Psoas muscle (tissue), 8 donors: ENCODE results near the gene DUSP15. TPM values are rescaled to one million over a fixed set of nuclear protein-coding genes. Genes with fewer than 3 reads are reported as not detected.

Source experiments
- ATAC-seq, 4 donors: fragments of 200-7000 bp; cut with Tn5 transposase; one replicate each; pipeline ENCODE4 v1.9.1; 2020; ENCODE audit warnings: moderate library complexity in 3 of 4, mild to moderate bottlenecking in 2 of 4
- DNase-seq, 2 donors: peaks; one replicate each; pipeline ENCODE4 v3.0.0-alpha.2; 2020
- H3K27ac ChIP-seq: fragments of 200-600 bp; one replicate; pipeline ENCODE4 v1.8.0; 2022
- H3K27me3 ChIP-seq, 3 donors: fragments of 200-600 bp in 1 of 3; one replicate each; pipeline versions ENCODE4 v1.6.1 to v1.8.0; 2013 to 2022; ENCODE audit warnings: low read length in 2 of 3, mild to moderate bottlenecking in 2 of 3, moderate library complexity in 1 of 3; ENCODE audit not compliant: insufficient read depth in 3 of 3
- H3K36me3 ChIP-seq, 2 donors: fragments of 200-600 bp in 1 of 2; one replicate each; pipeline versions ENCODE4 v1.6.1 to v1.8.0; 2013 to 2022; ENCODE audit warnings: low read depth in 1 of 2, mild to moderate bottlenecking in 1 of 2, moderate library complexity in 1 of 2; ENCODE audit not compliant: insufficient read depth in 1 of 2
- H3K4me1 ChIP-seq: fragments of 200-600 bp; one replicate; pipeline ENCODE4 v1.8.0; 2022
- H3K4me3 ChIP-seq: fragments of 200-600 bp; one replicate; pipeline ENCODE4 v1.8.0; 2022; ENCODE audit warnings: mild to moderate bottlenecking
- H3K9me3 ChIP-seq: fragments of 200-600 bp; one replicate; pipeline ENCODE4 v1.8.0; 2022
- WGBS, 3 donors: extraction: QIAGEN DNeasy Blood & Tissue Kit; methylation state at CpG; one replicate each; pipeline versions ENCODE4 v1.1.6 to v1.1.7; 2013; 5-methylcytosine and 5-hydroxymethylcytosine counted together
- intact Hi-C, 2 donors: fragments of 100-400 bp; cut with DNase I; formaldehyde crosslinking; loops; one replicate each; pipeline versions ENCODE4 v1.11.0 to v1.14.2; 2022
- polyA plus RNA-seq, 3 donors: library from polyadenylated mRNA; stranded (reverse); fragments of 200-250 nt; gene quantifications; one replicate each; pipeline ENCODE4 v1.2.3, GENCODE V29; 2013
- total RNA-seq, 4 donors: library from RNA; stranded (reverse); fragmentation: NEBNext Ultra II Directional in 2 of 4; extraction: Animal tissue kit (Norgen Biotek cat#: 25700) in 2 of 4; gene quantifications; one replicate each; pipeline versions ENCODE4 v1.2.1 to v1.2.4, GENCODE V29; 2021 to 2023
- TF ChIP-seq, protein P1 (sequence below): fragments of 200-600 bp; IDR thresholded peaks from one replicate; pipeline ENCODE4 v1.8.0; 2022; ENCODE audit warnings: antibody characterized with exemption
- donor health status: healthy with polysubstance abuse.
- donor health status: DM: no; HTN: no; CAD: no; lungs with moderate emphysema.
- donor health status: Bipolar disorder and iron deficiency.
- donor health status: healthy.
- donor health status: DM: yes; HTN: yes; CAD: no.
- donor health status: DM: no; HTN: no; CAD: no.
- donor health status: DM: no; HTN: no; CAD: no.
- donor health status: DM: yes; HTN: yes; CAD: no.

Gene DUSP15
- total and polyA plus RNA-seq, 7 donors = 0.04 to 0.51 (median 0.20) TPM; not detected in 3

DNA sequence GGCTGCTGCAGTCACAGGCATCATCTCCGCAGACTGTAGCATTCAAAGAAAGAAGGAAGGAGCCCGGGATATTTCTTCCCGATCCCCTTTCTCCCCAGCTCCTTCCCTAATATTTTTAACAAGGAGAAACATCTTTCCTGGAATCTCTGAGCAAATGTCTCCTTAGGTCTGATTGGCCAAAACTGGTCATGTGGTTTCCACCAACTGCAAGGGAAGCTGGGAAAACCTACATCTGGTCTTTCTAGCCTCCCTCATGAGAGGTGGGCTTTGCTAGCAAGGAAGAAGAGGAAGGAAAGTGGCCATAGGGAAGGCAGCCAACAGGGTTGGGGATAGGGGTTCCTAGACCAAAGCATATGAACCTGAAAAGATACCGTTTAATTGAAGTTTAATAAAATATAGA, 46.4 kb upstream of the DUSP15 start:
- no peaks in the 10 kb centered on the region for H3K27me3 ChIP-seq
- no peaks in the 10 kb centered on the region for H3K4me1 ChIP-seq
- TF ChIP-seq, protein P1, sequence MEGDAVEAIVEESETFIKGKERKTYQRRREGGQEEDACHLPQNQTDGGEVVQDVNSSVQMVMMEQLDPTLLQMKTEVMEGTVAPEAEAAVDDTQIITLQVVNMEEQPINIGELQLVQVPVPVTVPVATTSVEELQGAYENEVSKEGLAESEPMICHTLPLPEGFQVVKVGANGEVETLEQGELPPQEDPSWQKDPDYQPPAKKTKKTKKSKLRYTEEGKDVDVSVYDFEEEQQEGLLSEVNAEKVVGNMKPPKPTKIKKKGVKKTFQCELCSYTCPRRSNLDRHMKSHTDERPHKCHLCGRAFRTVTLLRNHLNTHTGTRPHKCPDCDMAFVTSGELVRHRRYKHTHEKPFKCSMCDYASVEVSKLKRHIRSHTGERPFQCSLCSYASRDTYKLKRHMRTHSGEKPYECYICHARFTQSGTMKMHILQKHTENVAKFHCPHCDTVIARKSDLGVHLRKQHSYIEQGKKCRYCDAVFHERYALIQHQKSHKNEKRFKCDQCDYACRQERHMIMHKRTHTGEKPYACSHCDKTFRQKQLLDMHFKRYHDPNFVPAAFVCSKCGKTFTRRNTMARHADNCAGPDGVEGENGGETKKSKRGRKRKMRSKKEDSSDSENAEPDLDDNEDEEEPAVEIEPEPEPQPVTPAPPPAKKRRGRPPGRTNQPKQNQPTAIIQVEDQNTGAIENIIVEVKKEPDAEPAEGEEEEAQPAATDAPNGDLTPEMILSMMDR = no peak
- H3K36me3 ChIP-seq = no peaks in the 10 kb centered on the region
- H3K9me3 ChIP-seq = no peaks in the 10 kb centered on the region
- H3K4me3 ChIP-seq = no peak overlapping the region
- DNase-seq (no peak), ATAC-seq (no peak)
- intact Hi-C loops = no loop called here
- WGBS, 3 donors = 89 to 94% (median 89%) methylated on average over 4 of the region's 4 CpGs
- no peak overlapping the region for H3K27ac ChIP-seq

DNA sequence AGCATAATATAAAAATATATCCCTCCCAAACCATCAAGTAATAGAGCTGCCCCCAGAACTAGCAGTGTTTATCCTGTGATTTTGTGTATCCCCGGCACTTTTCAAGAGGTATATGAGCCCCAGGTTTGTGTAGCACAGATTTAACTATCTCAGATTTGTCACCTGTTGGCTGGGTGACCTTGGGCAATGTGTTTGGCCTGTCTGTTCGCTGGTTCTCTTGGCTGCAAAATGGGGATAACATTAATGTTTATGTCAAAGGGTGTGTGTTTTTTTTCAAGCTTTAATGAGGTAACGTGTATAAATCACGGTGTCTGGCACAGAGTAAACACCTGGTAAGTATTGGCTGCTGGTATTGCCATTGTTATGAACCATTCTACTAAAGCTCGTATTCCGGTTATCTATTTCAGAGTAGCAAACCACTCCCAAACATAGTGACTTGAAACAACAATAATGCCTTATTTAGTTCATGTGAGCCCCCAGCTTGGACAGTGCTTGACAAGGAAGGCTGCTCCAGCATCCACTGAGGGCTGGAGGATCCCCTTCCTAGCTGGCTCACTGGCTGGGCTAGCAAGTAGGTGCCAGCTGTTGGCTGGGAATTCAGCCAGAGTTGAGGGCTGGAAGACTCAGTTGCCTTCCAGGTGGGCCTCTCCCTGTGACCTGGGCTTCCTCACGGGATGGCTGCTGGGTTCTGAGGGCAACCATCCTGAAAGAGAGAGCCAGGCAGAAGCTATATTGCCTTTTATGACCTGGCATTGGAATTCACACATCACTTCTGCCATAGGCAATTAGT, 45.4 kb upstream of the DUSP15 start:
- no peak for ATAC-seq

DNA sequence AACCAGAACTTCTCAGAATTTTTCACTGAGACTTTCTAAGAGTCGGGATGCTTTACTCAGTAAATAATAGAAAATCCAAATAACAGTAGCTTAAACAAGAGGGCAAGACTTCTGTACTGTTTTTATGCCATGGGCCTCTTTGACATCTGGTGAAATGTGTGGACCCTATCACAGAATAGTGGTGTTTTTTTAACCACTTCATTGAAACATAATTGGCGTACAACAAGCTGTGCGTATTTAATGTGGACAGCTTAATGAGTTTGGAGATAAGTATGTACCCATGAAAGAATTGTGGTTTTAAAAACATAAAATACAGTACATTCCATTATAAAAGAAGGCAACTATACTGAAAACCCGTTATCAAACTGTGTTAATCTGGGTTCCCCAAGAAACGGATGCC, 43.8 kb upstream of the DUSP15 start:
- no peaks in the 10 kb centered on the region for H3K36me3 ChIP-seq
- H3K4me1 ChIP-seq = no peaks in the 10 kb centered on the region
- TF ChIP-seq, protein P1 = no peak
- 78 to 81% (median 78%) methylated on average over 5 of the region's 5 CpGs for WGBS, 3 donors
- intact Hi-C loops = no loop called here
- H3K27me3 ChIP-seq = no peaks in the 10 kb centered on the region
- H3K4me3 ChIP-seq = no peak overlapping the region
- DNase-seq (no peak), ATAC-seq (no peak)
- H3K9me3 ChIP-seq = no peaks in the 10 kb centered on the region
- H3K27ac ChIP-seq = no peak overlapping the region

More for the DNA sequence above, 45.4 kb upstream of the DUSP15 start:
- Histone ChIP-seq H3K4me1 (no peaks in the 10 kb centered on the region), H3K36me3 (no peaks in the 10 kb centered on the region), H3K4me3 (no peak overlapping the region), H3K27ac (no peak overlapping the region), H3K9me3 (no peaks in the 10 kb centered on the region), H3K27me3 (no peaks in the 10 kb centered on the region)
- intact Hi-C loops = no loop called here
- WGBS, 3 donors = 68 to 71% (median 68%) methylated on average over 7 of the region's 7 CpGs
- TF ChIP-seq, protein P1 = no peak
- DNase-seq = no peak

DNA sequence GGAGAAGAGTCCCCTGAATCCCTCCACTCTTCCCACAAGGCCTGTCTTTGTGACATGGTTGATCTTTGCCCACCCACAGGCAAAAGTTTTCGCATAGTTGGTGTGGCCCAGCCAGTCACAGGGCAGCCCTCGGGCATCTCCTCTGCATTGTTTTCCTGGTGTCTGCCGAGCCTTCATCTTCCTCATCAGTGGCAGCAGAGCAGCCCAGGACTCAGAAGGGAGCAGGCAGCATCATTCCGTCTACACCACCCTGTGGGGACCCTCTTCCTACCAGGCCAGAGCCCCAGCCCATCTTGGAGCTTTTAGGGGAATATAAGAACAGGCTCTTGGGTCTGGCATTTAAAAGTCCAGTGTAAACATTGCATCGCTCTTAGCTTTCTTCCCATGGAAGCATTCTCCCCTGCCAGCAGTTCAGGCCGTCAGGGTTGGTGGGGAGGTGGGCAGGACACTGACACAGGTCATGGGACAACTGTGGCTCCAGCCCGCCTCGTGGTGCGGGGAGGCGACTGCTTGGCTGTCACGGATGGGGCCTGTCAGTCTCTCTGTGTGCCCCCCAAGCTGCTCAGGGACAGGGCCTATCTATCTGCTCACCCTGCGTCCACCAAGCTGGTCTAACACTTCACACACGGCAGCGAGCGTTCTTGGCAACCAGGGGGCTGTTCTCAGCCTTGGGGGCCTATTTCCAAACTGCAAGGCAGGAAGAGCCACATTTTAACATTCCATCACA, 43.3 kb upstream of the DUSP15 start:
- H3K27me3 ChIP-seq = no peaks in the 10 kb centered on the region
- DNase-seq (no peak), ATAC-seq (no peak)
- H3K4me3 ChIP-seq = no peak overlapping the region
- H3K36me3 ChIP-seq = no peaks in the 10 kb centered on the region
- H3K4me1 ChIP-seq = no peaks in the 10 kb centered on the region
- H3K27ac ChIP-seq = no peak overlapping the region
- 74 to 83% (median 77%) methylated on average over 15 of the region's 15 CpGs for WGBS, 3 donors
- no peaks in the 10 kb centered on the region for H3K9me3 ChIP-seq
- intact Hi-C loops = no loop called here
- TF ChIP-seq, protein P1 = no peak
